GM10248 (cell line): ENCODE results near the gene CPN2.
A peak's percentile ranks its signal among the peaks of the same experiment; 100 is the strongest.

Experiments
- CTCF ChIA-PET: fragments of 300-600 bp; sonication (Branson Sonifier 250); formaldehyde crosslinking; extraction: SDS; loops from one replicate; lab custom pipeline; 2021; ENCODE audit warnings: antibody characterized with exemption; lab: Yijun Ruan, JAX
- POLR2A ChIA-PET: fragments of 350-650 bp; sonication (Branson Sonifier 250); formaldehyde crosslinking; extraction: SDS; loops from one replicate; lab custom pipeline; 2020; ENCODE audit warnings: antibody characterized with exemption; lab: Yijun Ruan, JAX
- DNase-seq: peaks from one replicate; pipeline ENCODE4 v3.0.0; 2012; ENCODE audit errors: extremely low spot score
- CTCF ChIP-seq: IDR thresholded peaks from 2 replicates; pipeline ENCODE4 v1.5.1; 2012; ENCODE audit warnings: mild to moderate bottlenecking, low read depth; ENCODE audit errors: extremely low read depth, missing control alignments, control extremely low read depth

Gene CPN2

GRCh38 chr3:194339840-194340239 is 11.3 kb downstream of the CPN2 start:
- no peak for DNase-seq
- TF ChIP-seq CTCF = no peak
- POLR2A ChIA-PET = no interaction called here
- CTCF ChIA-PET = no interaction called here

- POLR2A ChIA-PET = no interaction called here
- DNase-seq = no peak
These were observed 11.8 kb downstream of the CPN2 start for GRCh38 chr3:194339356-194339755.

GRCh38 chr3:194337965-194338753 is 13.0 kb downstream of the CPN2 start:
- POLR2A ChIA-PET = no interaction called here
- CTCF ChIA-PET = interaction anchor here (1.1 to 3.0 kb wide), 4 partner anchors 22 to 236 kb away, joined by 3 to 16 read pairs (median 4); no protein-coding TSS in a partner anchor
- TF ChIP-seq CTCF = no peak

More at GRCh38 chr3:194339356-194339755, 11.8 kb downstream of the CPN2 start:
- CTCF ChIA-PET = interaction anchor here (3.0 kb wide), 1 partner anchor 24 kb away, joined by 16 read pairs; no protein-coding TSS in a partner anchor
- no peak for TF ChIP-seq CTCF

GRCh38 chr3:194336601-194337355 is 14.3 kb downstream of the CPN2 start:
- CTCF ChIA-PET = interaction anchor here (0.8 to 7.4 kb wide), 5 partner anchors 8 to 548 kb away, joined by 3 to 96 read pairs (median 5); no protein-coding TSS in a partner anchor
- no peak for DNase-seq
- POLR2A ChIA-PET = no interaction called here
- no peak for TF ChIP-seq CTCF

More at GRCh38 chr3:194337965-194338753, 13.0 kb downstream of the CPN2 start:
- no peak for DNase-seq

GRCh38 chr3:194333981-194334320 is 17.2 kb downstream of the CPN2 start:
- TF ChIP-seq CTCF = no peak

GRCh38 chr3:194333212-194333980 is 17.7 kb downstream of the CPN2 start:
- POLR2A ChIA-PET = no interaction called here
- CTCF ChIA-PET = interaction anchor here (0.6 to 7.4 kb wide), 29 partner anchors 9 to 1441 kb away, joined by 3 to 96 read pairs (median 3); no protein-coding TSS in a partner anchor
- peak; percentile 99 for TF ChIP-seq CTCF
- peak; percentile 87 for DNase-seq

More at GRCh38 chr3:194333981-194334320, 17.2 kb downstream of the CPN2 start:
- ChIA-PET POLR2A (no interaction called here), CTCF (interaction anchor here (0.6 to 7.4 kb wide), 29 partner anchors 10 to 1442 kb away, joined by 3 to 96 read pairs (median 3); no protein-coding TSS in a partner anchor)
- no peak for DNase-seq
